B cell (primary cell): ENCODE results near the gene INSRR. TPM values are rescaled to one million over a fixed set of nuclear protein-coding genes. Genes with fewer than 3 reads are reported as not detected.

Experiments used
- ATAC-seq: fragments of 200-7000 bp; cut with Tn5 transposase; one replicate; pipeline ENCODE4 v1.10.0; 2021; ENCODE audit warnings: low read depth, mild to moderate bottlenecking, moderate number of reproducible peaks, moderate library complexity
- CTCF ChIA-PET: fragments of 350-600 bp; sonication (Branson Sonifier 250); formaldehyde crosslinking; loops from one replicate; lab custom pipeline; 2021; ENCODE audit warnings: antibody characterized with exemption, inconsistent platforms; lab: Charles Lee
- POLR2A ChIA-PET: fragments of 350-600 bp; sonication (Branson Sonifier 250); formaldehyde crosslinking; loops from one replicate; lab custom pipeline; 2021; ENCODE audit warnings: antibody characterized with exemption; lab: Charles Lee
- DNase-seq: peaks from one replicate; pipeline ENCODE4 v3.0.0; 2013
- H2AFZ ChIP-seq: 2 replicates; pipeline ENCODE4 v1.6.1; 2012; ENCODE audit warnings: mild to moderate bottlenecking, low read depth, low read length; ENCODE audit not compliant: insufficient read depth, poor library complexity, severe bottlenecking
- H3K27ac ChIP-seq, 2 donors: 1 replicate in 1 of 2; 2 replicates in 1 of 2; pipeline ENCODE4 v1.5.1; 2012 to 2013; ENCODE audit warnings: low read length in 2 of 2, mild to moderate bottlenecking in 2 of 2, moderate library complexity in 1 of 2
- H3K27me3 ChIP-seq, 4 experiments: fragments of 200-600 bp in 1 of 4; sonication (generic) in 1 of 4; replicated peaks in 1 of 4; 1 replicate in 2 of 4; 2 replicates in 2 of 4; pipeline versions ENCODE4 v1.6.1 to v1.7.0; 2013 to 2016; ENCODE audit warnings: low read length in 3 of 4, mild to moderate bottlenecking in 2 of 4, mixed read lengths in 1 of 4, moderate library complexity in 1 of 4; ENCODE audit not compliant: insufficient read depth in 4 of 4, control insufficient read depth in 3 of 4; ENCODE audit errors: control extremely low read depth in 1 of 4
- H3K36me3 ChIP-seq, 2 experiments: replicated peaks in 1 of 2; 1 replicate in 1 of 2; 2 replicates in 1 of 2; pipeline versions ENCODE4 v1.6.1 to v1.7.1; 2013; ENCODE audit warnings: low read length in 1 of 2; ENCODE audit not compliant: insufficient read depth in 2 of 2, control insufficient read depth in 1 of 2; ENCODE audit errors: control extremely low read depth in 1 of 2, extremely low read depth in 1 of 2
- H3K4me1 ChIP-seq, 2 donors: fragments of 200-600 bp in 1 of 2; sonication (generic) in 1 of 2; 1 replicate in 1 of 2; 2 replicates in 1 of 2; pipeline versions ENCODE4 v1.5.1 to v1.6.1; 2013 to 2017; ENCODE audit warnings: low read length in 2 of 2; ENCODE audit not compliant: control insufficient read depth in 2 of 2, insufficient read depth in 2 of 2
- H3K4me2 ChIP-seq: replicated peaks from 2 replicates; pipeline ENCODE3; 2012; ENCODE audit warnings: mild to moderate bottlenecking, low read depth, low read length; ENCODE audit not compliant: poor library complexity, severe bottlenecking
- H3K4me3 ChIP-seq, 5 experiments: fragments of 200-600 bp in 1 of 5; sonication (generic) in 1 of 5; 1 replicate in 3 of 5; 2 replicates in 2 of 5; pipeline versions ENCODE4 v1.5.1 to v1.7.0; 2011 to 2016; ENCODE audit warnings: low read length in 4 of 5, mild to moderate bottlenecking in 4 of 5, low read depth in 2 of 5, control low read depth in 1 of 5, moderate library complexity in 1 of 5; ENCODE audit not compliant: insufficient read depth in 1 of 5; ENCODE audit errors: control extremely low read depth in 1 of 5, extremely low read depth in 1 of 5
- H3K79me2 ChIP-seq: fragments of 200-600 bp; sonication (generic); one replicate; pipeline ENCODE4 v1.6.0; 2016; ENCODE audit warnings: low read length; ENCODE audit not compliant: control insufficient read depth, insufficient read depth
- H3K9ac ChIP-seq: fragments of 200-600 bp; sonication (generic); 2 replicates; pipeline ENCODE4 v1.6.1; 2017; ENCODE audit warnings: mild to moderate bottlenecking, low read length, moderate library complexity
- H3K9me3 ChIP-seq, 3 donors: one replicate each; pipeline versions ENCODE4 v1.6.1 to v1.7.1; 2013; ENCODE audit warnings: low read length in 2 of 3; ENCODE audit not compliant: control insufficient read depth in 2 of 3, insufficient read depth in 1 of 3; ENCODE audit errors: control extremely low read depth in 1 of 3
- H4K20me1 ChIP-seq: 2 replicates; pipeline ENCODE4 v1.6.0; 2012; ENCODE audit warnings: mild to moderate bottlenecking, low read length; ENCODE audit not compliant: insufficient read depth, control insufficient read depth, poor library complexity, severe bottlenecking
- H3K27ac Mint-ChIP-seq: one replicate; pipeline ENCODE4 v1.8.0; 2021; ENCODE audit warnings: mixed read lengths
- H3K27me3 Mint-ChIP-seq: one replicate; pipeline ENCODE4 v1.8.0; 2021; ENCODE audit warnings: mixed read lengths
- H3K4me1 Mint-ChIP-seq: one replicate; pipeline ENCODE4 v1.8.0; 2021; ENCODE audit warnings: mixed read lengths
- H3K4me3 Mint-ChIP-seq: one replicate; pipeline ENCODE4 v1.8.0; 2021; ENCODE audit warnings: mixed read lengths
- H3K9me3 Mint-ChIP-seq: one replicate; pipeline ENCODE4 v1.8.0; 2022; ENCODE audit warnings: mixed read lengths; ENCODE audit not compliant: insufficient read depth
- EZH2 ChIP-seq: IDR thresholded peaks from 2 replicates; pipeline ENCODE4 v1.6.1; 2012; ENCODE audit warnings: borderline replicate concordance, low read depth, mild to moderate bottlenecking, moderate library complexity, low read length; ENCODE audit not compliant: insufficient read depth, poor library complexity, severe bottlenecking
- WGBS: methylation state at CpG from one replicate; pipeline ENCODE4 v1.1.5; 2013; ENCODE audit warnings: missing lambda C conversion rate; ENCODE audit not compliant: insufficient coverage; 5-methylcytosine and 5-hydroxymethylcytosine counted together
- intact Hi-C: fragments of 100-400 bp; cut with micrococcal nuclease; formaldehyde crosslinking; loops from one replicate; pipeline ENCODE4 v1.10.0; 2022
- polyA plus RNA-seq: library from polyadenylated mRNA; depleted of rRNA; stranded (reverse); fragments of >200 nt; gene quantifications from 2 replicates; pipeline ENCODE4 v1.2.3, GENCODE V29; 2012
- total RNA-seq, 2 donors: library from RNA; stranded (reverse); fragments of 120-200 nt in 1 of 2; gene quantifications; 1 replicate in 1 of 2; 2 replicates in 1 of 2; pipeline versions ENCODE4 v1.2.3 to v1.2.4, GENCODE V29; 2013 to 2022
- TF ChIP-seq, protein P1 (sequence below): fragments of 200-600 bp; IDR thresholded peaks from one replicate; pipeline ENCODE4 v1.8.0; 2022; ENCODE audit warnings: antibody characterized with exemption, mild to moderate bottlenecking

Gene INSRR
- total and polyA plus RNA-seq, 2 donors (not counting 1 experiment from before 2014, with no cell fraction given): not detected

DNA sequence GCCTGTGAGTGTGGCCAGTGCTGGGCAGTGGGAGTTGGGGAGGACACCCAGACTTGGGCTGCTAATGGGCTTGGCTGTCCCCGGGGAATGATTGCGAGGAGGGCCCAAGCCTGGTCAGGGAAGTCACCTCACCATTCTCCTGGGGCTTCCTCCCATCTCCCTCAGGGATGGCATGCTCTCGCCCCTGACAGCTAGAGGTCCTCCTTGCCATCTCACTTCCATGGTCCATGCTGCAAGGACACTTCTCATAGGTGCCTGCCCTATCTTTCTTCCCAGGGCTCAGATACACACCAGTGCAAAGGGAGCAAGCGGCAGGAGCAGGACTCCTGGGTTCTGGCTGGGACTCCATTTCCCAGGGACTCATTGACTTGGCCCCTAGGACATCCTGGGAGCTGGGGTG, 5.9 kb upstream of the INSRR start:
- 79% methylated on average over 3 of the region's 4 CpGs for WGBS
- ChIA-PET POLR2A (no interaction called here), CTCF (interaction anchor here (1.0 kb wide), 1 partner anchor 175 kb away, joined by 3 read pairs; no protein-coding TSS in a partner anchor)
- Histone ChIP-seq H3K27me3 (peaks cover 0 to 66% (median 29%) of the 10 kb centered on the region in 4 experiments), H3K9ac (no peak overlapping the region), H2AFZ (no peak overlapping the region), H3K4me1 (peaks cover 16 to 24% of the 10 kb centered on the region in 2 donors), H3K4me3 (no peak overlapping the region), H3K9me3 (peaks cover 0 to 3% (median 0%) of the 10 kb centered on the region in 3 donors), H4K20me1 (no peaks in the 10 kb centered on the region), H3K27ac (no peak overlapping the region), H3K36me3 (no peaks in the 10 kb centered on the region), H3K79me2 (no peaks in the 10 kb centered on the region), H3K4me2 (no peak overlapping the region)
- no peaks in the 10 kb centered on the region for H3K9me3 Mint-ChIP-seq
- DNase-seq (no peak), ATAC-seq (no peak)
- H3K4me3 Mint-ChIP-seq: no peak overlapping the region
- no peak overlapping the region for H3K27ac Mint-ChIP-seq
- peaks cover 59% of the 10 kb centered on the region for H3K27me3 Mint-ChIP-seq
- intact Hi-C loops: loop anchor here (5.0 kb wide), 1 partner anchor 157 kb away; the partner anchor contains the start of gene CRABP2
- peaks cover 12% of the 10 kb centered on the region for H3K4me1 Mint-ChIP-seq
- TF ChIP-seq EZH2: no peak
- TF ChIP-seq, protein P1, sequence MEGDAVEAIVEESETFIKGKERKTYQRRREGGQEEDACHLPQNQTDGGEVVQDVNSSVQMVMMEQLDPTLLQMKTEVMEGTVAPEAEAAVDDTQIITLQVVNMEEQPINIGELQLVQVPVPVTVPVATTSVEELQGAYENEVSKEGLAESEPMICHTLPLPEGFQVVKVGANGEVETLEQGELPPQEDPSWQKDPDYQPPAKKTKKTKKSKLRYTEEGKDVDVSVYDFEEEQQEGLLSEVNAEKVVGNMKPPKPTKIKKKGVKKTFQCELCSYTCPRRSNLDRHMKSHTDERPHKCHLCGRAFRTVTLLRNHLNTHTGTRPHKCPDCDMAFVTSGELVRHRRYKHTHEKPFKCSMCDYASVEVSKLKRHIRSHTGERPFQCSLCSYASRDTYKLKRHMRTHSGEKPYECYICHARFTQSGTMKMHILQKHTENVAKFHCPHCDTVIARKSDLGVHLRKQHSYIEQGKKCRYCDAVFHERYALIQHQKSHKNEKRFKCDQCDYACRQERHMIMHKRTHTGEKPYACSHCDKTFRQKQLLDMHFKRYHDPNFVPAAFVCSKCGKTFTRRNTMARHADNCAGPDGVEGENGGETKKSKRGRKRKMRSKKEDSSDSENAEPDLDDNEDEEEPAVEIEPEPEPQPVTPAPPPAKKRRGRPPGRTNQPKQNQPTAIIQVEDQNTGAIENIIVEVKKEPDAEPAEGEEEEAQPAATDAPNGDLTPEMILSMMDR: no peak

DNA sequence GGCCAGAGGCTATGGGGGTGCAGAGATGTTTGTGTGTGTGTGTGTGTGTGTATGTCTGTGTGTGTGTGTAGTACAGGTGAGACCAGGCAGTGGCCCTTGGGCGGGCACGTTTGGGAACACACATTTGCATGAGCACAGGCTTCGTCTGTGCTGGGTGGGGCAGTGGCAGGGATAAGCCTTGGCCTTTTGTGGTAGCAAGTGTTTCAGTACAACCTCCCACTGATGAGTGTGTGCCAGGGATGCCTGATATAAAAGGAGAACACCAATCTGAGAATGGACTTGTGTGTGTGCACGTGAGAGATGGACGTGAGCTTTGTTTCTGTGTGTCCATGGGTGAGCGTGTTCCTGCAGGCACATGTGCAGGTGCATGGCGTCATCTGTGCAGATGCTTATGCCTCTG, 4.7 kb upstream of the INSRR start:
- Mint-ChIP-seq H3K9me3 (no peaks in the 10 kb centered on the region), H3K27me3 (peaks cover 58% of the 10 kb centered on the region), H3K4me1 (peaks cover 17% of the 10 kb centered on the region), H3K27ac (no peak overlapping the region), H3K4me3 (no peak overlapping the region)
- H3K4me3 ChIP-seq: no peak overlapping the region
- intact Hi-C loops: loop anchor here (5.0 kb wide), 1 partner anchor 156 kb away; the partner anchor contains the start of gene CRABP2
- H3K27ac ChIP-seq: no peak overlapping the region
- POLR2A ChIA-PET: no interaction called here
- no peaks in the 10 kb centered on the region for H3K79me2 ChIP-seq
- WGBS: 83% methylated on average over 7 of the region's 7 CpGs
- TF ChIP-seq EZH2: no peak
- TF ChIP-seq, protein P1: no peak
- peaks cover 23 to 30% of the 10 kb centered on the region in 2 donors for H3K4me1 ChIP-seq
- no peak overlapping the region for H2AFZ ChIP-seq
- CTCF ChIA-PET: no interaction called here
- ATAC-seq (no peak), DNase-seq (no peak)
- no peak overlapping the region for H3K9ac ChIP-seq
- no peaks in the 10 kb centered on the region for H3K36me3 ChIP-seq
- H4K20me1 ChIP-seq: no peaks in the 10 kb centered on the region
- peaks cover 0 to 3% (median 0%) of the 10 kb centered on the region in 3 donors for H3K9me3 ChIP-seq
- H3K27me3 ChIP-seq: peaks cover 0 to 76% (median 35%) of the 10 kb centered on the region in 4 experiments
- no peak overlapping the region for H3K4me2 ChIP-seq
